SK-N-SH (cell line): ENCODE data around the gene FAM9C. TPM values are rescaled to one million over a fixed set of nuclear protein-coding genes. Genes with fewer than 3 reads are reported as not detected.

Source experiments
- CTCF ChIA-PET: fragments of 300-600, 350-600 bp; formaldehyde crosslinking; extraction: SDS; loops from one replicate; lab custom pipeline; 2021; lab: Yijun Ruan, JAX
- POLR2A ChIA-PET: fragments of 350-600 bp; sonication (Branson Sonifier 250); formaldehyde crosslinking; extraction: SDS; loops from one replicate; lab custom pipeline; 2020; ENCODE audit warnings: antibody characterized with exemption, inconsistent platforms; lab: Yijun Ruan, JAX
- DNase-seq: peaks from one replicate; pipeline ENCODE4 v3.0.0; 2012
- H2AFZ ChIP-seq: fragments of 200-600 bp; sonication (generic); 2 replicates; pipeline ENCODE4 v1.8.1; 2016; ENCODE audit warnings: antibody characterized with exemption, mild to moderate bottlenecking, low read depth
- H3F3A ChIP-seq: fragments of 200-600 bp; sonication (generic); replicated peaks from 2 replicates; pipeline ENCODE3; 2016; ENCODE audit warnings: antibody characterized with exemption, mild to moderate bottlenecking; ENCODE audit not compliant: insufficient read depth
- H3K27ac ChIP-seq, 2 experiments: fragments of 200-500 bp in 1 of 2; fragments of 200-600 bp in 1 of 2; sonication (Bioruptor generic) in 1 of 2; sonication (generic), shearing (Covaris generic) in 1 of 2; 2 replicates each; pipeline versions ENCODE4 v1.5.1 to v1.6.1; 2014 to 2016; ENCODE audit warnings: low read depth in 2 of 2, inconsistent platforms in 1 of 2, low read length in 1 of 2, mild to moderate bottlenecking in 1 of 2, mixed read lengths in 1 of 2
- H3K27me3 ChIP-seq: fragments of 200-600 bp; sonication (generic), shearing (Covaris generic); 2 replicates; pipeline ENCODE4 v1.6.1; 2016; ENCODE audit warnings: mixed run types; ENCODE audit not compliant: insufficient read depth
- H3K36me3 ChIP-seq, 2 experiments: fragments of 200-500 bp in 1 of 2; fragments of 200-600 bp in 1 of 2; sonication (Bioruptor generic) in 1 of 2; sonication (generic) in 1 of 2; replicated peaks in 1 of 2; 2 replicates each; pipeline versions ENCODE3 to v1.5.1; 2014 to 2016; ENCODE audit warnings: low read length in 1 of 2, mild to moderate bottlenecking in 1 of 2; ENCODE audit not compliant: insufficient read depth in 2 of 2, control insufficient read depth in 1 of 2
- H3K4me1 ChIP-seq, 2 experiments: fragments of 200-500 bp in 1 of 2; fragments of 200-600 bp in 1 of 2; sonication (Bioruptor generic) in 1 of 2; sonication (generic), shearing (Covaris generic) in 1 of 2; 2 replicates each; pipeline versions ENCODE4 v1.5.1 to v1.6.1; 2014 to 2016; ENCODE audit warnings: low read depth in 1 of 2, low read length in 1 of 2, mixed run types in 1 of 2; ENCODE audit not compliant: insufficient read depth in 2 of 2, control insufficient read depth in 1 of 2
- H3K4me2 ChIP-seq: fragments of 200-600 bp; sonication (generic), shearing (Covaris generic); 2 replicates; pipeline ENCODE4 v1.6.1; 2017; ENCODE audit warnings: mixed run types
- H3K4me3 ChIP-seq, 2 experiments: fragments of 200-500 bp in 1 of 2; fragments of 200-600 bp in 1 of 2; sonication (Bioruptor generic) in 1 of 2; sonication (generic), shearing (Covaris generic) in 1 of 2; 2 replicates each; pipeline versions ENCODE4 v1.5.1 to v1.8.1; 2014 to 2016; ENCODE audit warnings: low read depth in 2 of 2, inconsistent platforms in 1 of 2, low read length in 1 of 2, mild to moderate bottlenecking in 1 of 2, mixed read lengths in 1 of 2, moderate library complexity in 1 of 2
- H3K79me2 ChIP-seq: fragments of 200-600 bp; sonication (generic); 2 replicates; pipeline ENCODE4 v1.8.1; 2017; ENCODE audit warnings: mild to moderate bottlenecking; ENCODE audit not compliant: insufficient read depth
- H3K9ac ChIP-seq: fragments of 200-600 bp; sonication (generic); 2 replicates; pipeline ENCODE4 v1.6.1; 2017; ENCODE audit warnings: mixed run types
- H3K9me2 ChIP-seq: fragments of 200-600 bp; sonication (generic); 2 replicates; pipeline ENCODE4 v1.6.1; 2017; ENCODE audit warnings: mixed run types
- H3K9me3 ChIP-seq: fragments of 200-600 bp; sonication (generic); 2 replicates; pipeline ENCODE4 v1.6.1; 2017; ENCODE audit warnings: mixed run types, mild to moderate bottlenecking, moderate library complexity
- H4K20me1 ChIP-seq: fragments of 200-600 bp; sonication (generic); 2 replicates; pipeline ENCODE4 v1.6.1; 2017; ENCODE audit warnings: mild to moderate bottlenecking, mixed run types; ENCODE audit not compliant: insufficient read depth
- EP300 ChIP-seq, 2 experiments: IDR thresholded peaks; 2 replicates each; pipeline versions ENCODE4 v1.4.0 to v1.6.1; 2012; ENCODE audit warnings: borderline replicate concordance in 1 of 2, low read depth in 1 of 2, low read length in 1 of 2
- EZH2phosphoT487 ChIP-seq: fragments of 200-600 bp; sonication (generic); IDR thresholded peaks from 2 replicates; pipeline ENCODE4 v1.6.1; 2017; ENCODE audit warnings: low read depth, mixed run types, mild to moderate bottlenecking, antibody characterized with exemption, moderate library complexity, borderline replicate concordance
- GATA2 ChIP-seq: sonication (generic); formaldehyde crosslinking; IDR thresholded peaks from 2 replicates; pipeline ENCODE4 v1.5.0; 2020; ENCODE audit warnings: mild to moderate bottlenecking, missing genetic modification reagents
- JUND ChIP-seq: IDR thresholded peaks from 2 replicates; pipeline ENCODE4 v1.4.0; 2012
- NFIC ChIP-seq: IDR thresholded peaks from 2 replicates; pipeline ENCODE4 v1.4.0; 2012; ENCODE audit warnings: borderline replicate concordance
- NRF1 ChIP-seq: IDR thresholded peaks from 2 replicates; pipeline ENCODE4 v1.6.1; 2012; ENCODE audit warnings: low read depth, mild to moderate bottlenecking, low read length
- PBX3 ChIP-seq: IDR thresholded peaks from 2 replicates; pipeline ENCODE4; 2012
- POLR2AphosphoS5 ChIP-seq: IDR thresholded peaks from 2 replicates; pipeline ENCODE4 v1.6.1; 2012; ENCODE audit warnings: low read depth, low read length
- RAD21 ChIP-seq: IDR thresholded peaks from 2 replicates; pipeline ENCODE4 v1.6.1; 2012; ENCODE audit warnings: mild to moderate bottlenecking, low read length
- RCOR1 ChIP-seq: fragments of 150-350 bp; IDR thresholded peaks from 2 replicates; pipeline ENCODE4 v1.6.1; 2017; ENCODE audit warnings: antibody characterized with exemption, low read length
- RXRA ChIP-seq: IDR thresholded peaks from 2 replicates; pipeline ENCODE4 v1.4.0; 2012; ENCODE audit warnings: low read depth, mild to moderate bottlenecking, borderline replicate concordance
- SMC3 ChIP-seq: IDR thresholded peaks from 2 replicates; pipeline ENCODE4 v1.6.1; 2012; ENCODE audit warnings: low read depth, low read length, improper control_type of control experiment
- TAF1 ChIP-seq: IDR thresholded peaks from 2 replicates; pipeline ENCODE4 v1.6.1; 2012; ENCODE audit warnings: low read depth, mild to moderate bottlenecking, low read length, moderate library complexity, borderline replicate concordance
- WGBS: methylation state at CpG from one replicate; pipeline ENCODE4 v1.1.6; 2017; ENCODE audit warnings: low lambda C conversion rate; 5-methylcytosine and 5-hydroxymethylcytosine counted together
- polyA plus RNA-seq, 3 experiments: library from polyadenylated mRNA; depleted of rRNA; stranded (reverse); fragments of >200 nt; gene quantifications; 2 replicates each; pipeline ENCODE4 v1.2.3, GENCODE V29; 2012
- TF ChIP-seq, protein P1 (sequence below): IDR thresholded peaks from 2 replicates; pipeline ENCODE4 v1.6.1; 2012; ENCODE audit warnings: mild to moderate bottlenecking, low read depth, low read length, moderate library complexity

Gene FAM9C
- polyA plus RNA-seq, 1 of the 3 experiments (the other 2 are of a cell fraction), result 2.6 TPM

GRCh38 chrX:13048280-13048679 lies 3.9 kb upstream of the FAM9C start:
- H3K4me3 ChIP-seq, result no peak overlapping the region
- H3K27ac ChIP-seq, result no peak overlapping the region; a peak in 1 of 4 replicates
- no peak for DNase-seq
- POLR2A ChIA-PET, result no interaction called here
- WGBS, result no CpG with 5 or more reads among the region's 1 CpG
- no peak overlapping the region for H2AFZ ChIP-seq
- H4K20me1 ChIP-seq, result no peaks in the 10 kb centered on the region
- H3K79me2 ChIP-seq, result no peaks in the 10 kb centered on the region
- H3K9me2 ChIP-seq, result no peaks in the 10 kb centered on the region
- no peak overlapping the region for H3K4me2 ChIP-seq
- H3K9me3 ChIP-seq, result no peaks in the 10 kb centered on the region
- H3K4me1 ChIP-seq, result peaks cover 0 to 12% of the 10 kb centered on the region in 2 experiments; a peak in 1 of 4 replicates
- H3F3A ChIP-seq, result peaks cover 8% of the 10 kb centered on the region
- TF ChIP-seq PBX3, result no peak
- peak; percentile 56; the same call in 1 of the 2 replicates for TF ChIP-seq NFIC
- TF ChIP-seq, all 33 proteins: peak for 1
- CTCF ChIA-PET, result no interaction called here
- Histone ChIP-seq H3K9ac (no peak overlapping the region), H3K36me3 (no peaks in the 10 kb centered on the region), H3K27me3 (no peaks in the 10 kb centered on the region)

DNA sequence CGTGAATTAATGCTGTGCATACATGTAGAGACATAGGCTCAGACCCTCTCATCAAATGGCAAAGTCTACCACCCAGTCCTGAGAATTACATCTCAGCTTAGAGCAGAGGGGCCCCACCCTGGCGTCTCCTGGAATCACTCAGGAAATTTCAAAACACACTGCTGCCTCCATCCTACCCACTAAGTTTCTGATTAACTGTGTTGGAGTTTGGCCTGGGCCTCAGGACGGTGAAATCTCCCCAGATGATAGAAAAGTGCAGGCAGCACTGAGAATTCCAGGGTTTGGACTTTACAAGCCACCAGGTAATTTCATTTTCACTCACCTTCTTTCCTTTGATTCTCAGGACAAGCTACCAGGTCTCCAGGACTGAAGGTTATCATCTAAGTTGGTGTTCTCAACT lies 3.3 kb upstream of the FAM9C start:
- Histone ChIP-seq H4K20me1 (no peaks in the 10 kb centered on the region), H3K27ac (no peak overlapping the region; a peak in 1 of 4 replicates), H3K9me2 (no peaks in the 10 kb centered on the region), H3K4me3 (no peak overlapping the region), H3K4me2 (no peak overlapping the region), H3K9ac (no peak overlapping the region), H3K27me3 (no peaks in the 10 kb centered on the region), H2AFZ (no peak overlapping the region; the same call in 1 of the 2 replicates), H3K36me3 (no peaks in the 10 kb centered on the region), H3K9me3 (no peaks in the 10 kb centered on the region), H3F3A (peaks cover 8% of the 10 kb centered on the region), H3K4me1 (peaks cover 0 to 12% of the 10 kb centered on the region in 2 experiments; a peak in 1 of 4 replicates), H3K79me2 (no peaks in the 10 kb centered on the region)
- CTCF ChIA-PET, result no interaction called here
- WGBS, result 62% methylated on average over 3 of the region's 3 CpGs
- no peak for DNase-seq
- POLR2A ChIA-PET, result no interaction called here
- TF ChIP-seq EZH2phosphoT487 (no peak), GATA2 (no peak), PBX3 (no peak), POLR2AphosphoS5 (no peak), EP300 (IDR thresholded peaks at IDR 0.05; ENCODE audit: borderline replicate concordance in 1 of 2, low read depth in 1 of 2, low read length in 1 of 2) (no peak), SMC3 (no peak), RCOR1 (no peak), TAF1 (no peak), NRF1 (no peak), RAD21 (no peak), RXRA (no peak), JUND (no peak)
- TF ChIP-seq, protein P1, sequence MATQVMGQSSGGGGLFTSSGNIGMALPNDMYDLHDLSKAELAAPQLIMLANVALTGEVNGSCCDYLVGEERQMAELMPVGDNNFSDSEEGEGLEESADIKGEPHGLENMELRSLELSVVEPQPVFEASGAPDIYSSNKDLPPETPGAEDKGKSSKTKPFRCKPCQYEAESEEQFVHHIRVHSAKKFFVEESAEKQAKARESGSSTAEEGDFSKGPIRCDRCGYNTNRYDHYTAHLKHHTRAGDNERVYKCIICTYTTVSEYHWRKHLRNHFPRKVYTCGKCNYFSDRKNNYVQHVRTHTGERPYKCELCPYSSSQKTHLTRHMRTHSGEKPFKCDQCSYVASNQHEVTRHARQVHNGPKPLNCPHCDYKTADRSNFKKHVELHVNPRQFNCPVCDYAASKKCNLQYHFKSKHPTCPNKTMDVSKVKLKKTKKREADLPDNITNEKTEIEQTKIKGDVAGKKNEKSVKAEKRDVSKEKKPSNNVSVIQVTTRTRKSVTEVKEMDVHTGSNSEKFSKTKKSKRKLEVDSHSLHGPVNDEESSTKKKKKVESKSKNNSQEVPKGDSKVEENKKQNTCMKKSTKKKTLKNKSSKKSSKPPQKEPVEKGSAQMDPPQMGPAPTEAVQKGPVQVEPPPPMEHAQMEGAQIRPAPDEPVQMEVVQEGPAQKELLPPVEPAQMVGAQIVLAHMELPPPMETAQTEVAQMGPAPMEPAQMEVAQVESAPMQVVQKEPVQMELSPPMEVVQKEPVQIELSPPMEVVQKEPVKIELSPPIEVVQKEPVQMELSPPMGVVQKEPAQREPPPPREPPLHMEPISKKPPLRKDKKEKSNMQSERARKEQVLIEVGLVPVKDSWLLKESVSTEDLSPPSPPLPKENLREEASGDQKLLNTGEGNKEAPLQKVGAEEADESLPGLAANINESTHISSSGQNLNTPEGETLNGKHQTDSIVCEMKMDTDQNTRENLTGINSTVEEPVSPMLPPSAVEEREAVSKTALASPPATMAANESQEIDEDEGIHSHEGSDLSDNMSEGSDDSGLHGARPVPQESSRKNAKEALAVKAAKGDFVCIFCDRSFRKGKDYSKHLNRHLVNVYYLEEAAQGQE, result no peak
